ENCODE data around the gene NLRP6.

The NLRP6 gene

GRCh38 chr11:250274-250673 is 27.9 kb upstream of the NLRP6 start:
- peaks cover 81% of the 10 kb centered on the region for H3K36me3 ChIP-seq (replicated peaks)
- H3K9me3 ChIP-seq = no peaks in the 10 kb centered on the region
- DNase-seq (ENCODE audit: low spot score in 2 of 2) = no peak
- in situ Hi-C loops (cut with MboI; ENCODE audit: low sequenced_read_pairs) = loop anchor here (10.0 kb wide), 1 partner anchor 115 kb away; the partner anchor contains the start of gene B4GALNT4
- no peak overlapping the region for H3K4me3 ChIP-seq
- H3K27me3 ChIP-seq (ENCODE audit: low read depth) = no peaks in the 10 kb centered on the region
- H3K4me1 ChIP-seq = 0 out of 2 replicates have a peak, but pooled peaks cover 3% of the 10 kb centered on the region

DNA sequence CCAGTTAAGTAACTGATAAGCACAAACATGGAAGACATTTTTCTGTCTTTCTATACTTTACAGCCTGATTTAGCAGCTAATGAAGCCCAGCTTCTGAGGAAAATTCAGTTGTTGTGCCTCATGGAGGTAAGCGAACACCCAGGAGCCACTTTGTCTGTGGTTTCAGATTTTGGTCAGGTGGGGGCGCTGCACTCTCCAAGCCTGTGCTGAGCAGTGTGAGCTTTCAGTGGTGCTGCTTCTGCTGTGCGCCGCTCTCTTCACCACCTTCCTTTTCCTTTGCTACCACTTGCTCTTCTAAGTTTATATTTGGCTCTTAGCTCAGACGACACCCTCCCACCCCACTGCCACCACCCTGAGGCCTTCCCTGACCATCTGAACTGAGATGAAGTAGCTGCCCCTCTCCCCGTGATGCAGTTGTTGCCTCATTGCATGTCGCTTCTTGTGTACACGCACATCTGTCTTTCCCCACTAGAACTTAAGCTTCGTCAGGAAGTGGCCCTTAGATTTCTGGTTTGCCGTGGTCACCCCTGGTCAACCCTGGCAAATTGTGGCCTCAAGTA is 27.4 kb upstream of the NLRP6 start:
- H3K27me3 ChIP-seq (ENCODE audit: low read depth) = no peaks in the 10 kb centered on the region
- no peak overlapping the region for H3K4me3 ChIP-seq
- no peaks in the 10 kb centered on the region for H3K9me3 ChIP-seq
- H3K36me3 ChIP-seq (replicated peaks) = peaks cover 76% of the 10 kb centered on the region
- H3K4me1 ChIP-seq = peaks cover 8% of the 10 kb centered on the region; the same call in 1 of the 2 replicates
- DNase-seq (ENCODE audit: low spot score in 2 of 2) = peak; percentile 22 to 77
- in situ Hi-C loops (cut with MboI; ENCODE audit: low sequenced_read_pairs) = loop anchor here (10.0 kb wide), 1 partner anchor 114 kb away; the partner anchor contains the start of gene B4GALNT4

- in situ Hi-C loops (cut with MboI; ENCODE audit: low sequenced_read_pairs) = loop anchor here (10.0 kb wide), 1 partner anchor 113 kb away; the partner anchor contains the start of gene B4GALNT4
- DNase-seq (ENCODE audit: low spot score in 2 of 2) = no peak
- Histone ChIP-seq H3K36me3 (replicated peaks) (peaks cover 68% of the 10 kb centered on the region), H3K4me3 (no peak overlapping the region), H3K4me1 (peaks cover 8% of the 10 kb centered on the region; the same call in 1 of the 2 replicates), H3K9me3 (no peaks in the 10 kb centered on the region), H3K27me3 (ENCODE audit: low read depth) (no peaks in the 10 kb centered on the region)
Observed at GRCh38 chr11:251550-251949, 26.7 kb upstream of the NLRP6 start.

DNA sequence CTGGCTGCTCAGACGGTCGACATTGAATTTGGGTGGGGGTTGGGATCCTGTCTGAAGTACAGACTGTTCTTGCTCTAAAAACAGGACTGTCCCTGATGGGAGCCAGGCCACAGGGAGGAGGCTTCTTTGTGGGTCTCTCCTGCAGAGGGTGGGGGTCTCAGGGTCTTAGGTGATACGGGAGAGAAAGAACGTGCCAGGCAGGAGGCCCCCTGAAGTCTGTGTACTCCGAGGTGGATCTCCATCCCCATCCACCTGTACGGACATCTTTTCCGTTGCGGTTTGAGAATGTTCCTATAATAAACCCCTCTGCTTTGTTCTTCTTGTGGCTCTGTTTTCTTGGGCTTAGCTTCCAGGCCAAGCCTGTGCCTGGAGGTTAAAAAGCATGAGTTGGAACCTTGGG is 25.5 kb upstream of the NLRP6 start:
- in situ Hi-C loops (cut with MboI; ENCODE audit: low sequenced_read_pairs) = loop anchor here (10.0 kb wide), 1 partner anchor 112 kb away; the partner anchor contains the start of gene B4GALNT4
- peaks cover 8% of the 10 kb centered on the region; the same call in 1 of the 2 replicates for H3K4me1 ChIP-seq
- DNase-seq (ENCODE audit: low spot score in 2 of 2) = no peak
- no peaks in the 10 kb centered on the region for H3K27me3 ChIP-seq (ENCODE audit: low read depth)
- H3K9me3 ChIP-seq = no peaks in the 10 kb centered on the region
- peaks cover 57% of the 10 kb centered on the region for H3K36me3 ChIP-seq (replicated peaks)
- H3K4me3 ChIP-seq = no peak overlapping the region

- in situ Hi-C loops (cut with MboI; ENCODE audit: low sequenced_read_pairs) = loop anchor here (10.0 kb wide), 1 partner anchor 111 kb away; the partner anchor contains the start of gene B4GALNT4
- no peaks in the 10 kb centered on the region for H3K9me3 ChIP-seq
Observed at GRCh38 chr11:253160-253885, 24.9 kb upstream of the NLRP6 start.

GRCh38 chr11:253886-254270 is 24.3 kb upstream of the NLRP6 start:
- peaks cover 47% of the 10 kb centered on the region for H3K36me3 ChIP-seq (replicated peaks)
- H3K9me3 ChIP-seq = no peaks in the 10 kb centered on the region
- H3K4me3 ChIP-seq = no peak overlapping the region
- H3K4me1 ChIP-seq = peaks cover 8% of the 10 kb centered on the region; the same call in 1 of the 2 replicates
- in situ Hi-C loops (cut with MboI; ENCODE audit: low sequenced_read_pairs) = loop anchor here (10.0 kb wide), 1 partner anchor 111 kb away; the partner anchor contains the start of gene B4GALNT4
- no peaks in the 10 kb centered on the region for H3K27me3 ChIP-seq (ENCODE audit: low read depth)
- DNase-seq (ENCODE audit: low spot score in 2 of 2) = no peak

More at GRCh38 chr11:253160-253885, 24.9 kb upstream of the NLRP6 start:
- Histone ChIP-seq H3K4me1 (peaks cover 8% of the 10 kb centered on the region; the same call in 1 of the 2 replicates), H3K27me3 (ENCODE audit: low read depth) (no peaks in the 10 kb centered on the region), H3K36me3 (replicated peaks) (peaks cover 53% of the 10 kb centered on the region), H3K4me3 (no peak overlapping the region)
- DNase-seq (ENCODE audit: low spot score in 2 of 2) = no peak

GRCh38 chr11:255176-255575 is 23.0 kb upstream of the NLRP6 start:
- Histone ChIP-seq H3K27me3 (ENCODE audit: low read depth) (no peaks in the 10 kb centered on the region), H3K4me3 (no peak overlapping the region), H3K9me3 (no peaks in the 10 kb centered on the region), H3K36me3 (replicated peaks) (peaks cover 38% of the 10 kb centered on the region), H3K4me1 (peaks cover 8% of the 10 kb centered on the region; the same call in 1 of the 2 replicates)
- peak; percentile 28 to 39 for DNase-seq (ENCODE audit: low spot score in 2 of 2)
- in situ Hi-C loops (cut with MboI; ENCODE audit: low sequenced_read_pairs) = loop anchor here (10.0 kb wide), 1 partner anchor 110 kb away; the partner anchor contains the start of gene B4GALNT4

DNA sequence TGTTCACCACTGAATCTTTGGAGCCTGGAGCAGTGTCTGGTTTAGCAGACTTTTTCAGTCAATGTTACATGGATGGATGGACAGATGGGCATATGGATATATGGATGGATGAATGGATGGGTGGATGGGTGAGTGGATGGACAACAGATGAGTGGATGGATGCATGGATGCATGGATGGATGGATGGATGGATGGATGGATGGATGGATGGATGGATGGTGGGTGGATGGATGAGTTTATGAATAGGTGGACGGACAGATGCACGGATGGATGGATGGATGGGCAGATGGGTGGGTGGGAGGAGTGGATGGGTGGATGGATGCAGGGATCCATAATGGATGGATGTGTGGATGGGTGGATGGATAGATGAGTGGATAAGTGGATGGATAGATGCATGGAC is 22.4 kb upstream of the NLRP6 start:
- DNase-seq (ENCODE audit: low spot score in 2 of 2) = no peak
- in situ Hi-C loops (cut with MboI; ENCODE audit: low sequenced_read_pairs) = loop anchor here (10.0 kb wide), 1 partner anchor 109 kb away; the partner anchor contains the start of gene B4GALNT4
- H3K9me3 ChIP-seq = no peaks in the 10 kb centered on the region

GRCh38 chr11:256952-257737 is 21.1 kb upstream of the NLRP6 start:
- in situ Hi-C loops (cut with MboI; ENCODE audit: low sequenced_read_pairs) = loop anchor here (10.0 kb wide), 1 partner anchor 108 kb away; the partner anchor contains the start of gene B4GALNT4
- no peak overlapping the region for H3K4me3 ChIP-seq
- peaks cover 8% of the 10 kb centered on the region; the same call in 1 of the 2 replicates for H3K4me1 ChIP-seq
- H3K27me3 ChIP-seq (ENCODE audit: low read depth) = no peaks in the 10 kb centered on the region
- H3K36me3 ChIP-seq (replicated peaks) = peaks cover 19% of the 10 kb centered on the region
- no peak for DNase-seq (ENCODE audit: low spot score in 2 of 2)
- no peaks in the 10 kb centered on the region for H3K9me3 ChIP-seq

More for the DNA sequence above, 22.4 kb upstream of the NLRP6 start:
- Histone ChIP-seq H3K4me3 (no peak overlapping the region), H3K27me3 (ENCODE audit: low read depth) (no peaks in the 10 kb centered on the region), H3K36me3 (replicated peaks) (peaks cover 32% of the 10 kb centered on the region), H3K4me1 (peaks cover 8% of the 10 kb centered on the region; the same call in 1 of the 2 replicates)

DNA sequence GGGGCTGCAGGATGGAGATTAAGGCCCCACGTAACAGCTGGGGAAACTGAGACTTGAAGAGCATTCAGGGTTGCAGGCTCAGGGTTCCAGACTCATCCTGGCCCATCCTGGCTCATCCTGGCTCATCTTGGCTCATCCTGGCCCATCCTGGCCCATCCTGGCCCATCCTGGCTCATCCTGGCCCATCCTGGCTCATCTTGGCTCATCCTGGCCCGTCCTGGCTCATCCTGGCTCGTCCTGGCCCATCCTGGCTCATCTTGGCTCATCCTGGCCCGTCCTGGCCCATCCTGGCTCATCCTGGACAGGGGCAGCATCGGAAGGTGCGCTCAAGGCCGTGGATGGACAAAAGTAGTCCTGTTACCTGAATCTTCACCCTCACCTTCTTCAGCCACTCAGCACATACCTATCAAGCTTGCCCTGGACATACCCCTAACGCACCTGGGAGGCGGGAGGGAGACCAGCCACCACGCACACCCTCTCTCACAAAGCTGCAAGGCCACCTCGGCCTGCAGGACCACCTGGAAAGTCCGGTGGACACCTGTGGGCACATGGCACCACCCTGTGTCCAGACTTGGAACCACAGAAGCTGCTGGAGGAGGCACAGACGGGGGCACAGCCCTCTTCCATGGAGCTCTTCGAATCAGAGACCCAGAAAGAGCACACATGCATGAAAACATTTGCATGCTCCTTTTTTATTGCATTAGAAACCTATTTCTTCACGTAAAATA is 20.3 kb upstream of the NLRP6 start:
- H3K27me3 ChIP-seq (ENCODE audit: low read depth) = no peaks in the 10 kb centered on the region
- no peak overlapping the region for H3K4me3 ChIP-seq
- H3K4me1 ChIP-seq = peaks cover 8% of the 10 kb centered on the region; the same call in 1 of the 2 replicates
- H3K9me3 ChIP-seq = no peaks in the 10 kb centered on the region
- no peak for DNase-seq (ENCODE audit: low spot score in 2 of 2)
- in situ Hi-C loops (cut with MboI; ENCODE audit: low sequenced_read_pairs) = loop anchor here (10.0 kb wide), 1 partner anchor 107 kb away; the partner anchor contains the start of gene B4GALNT4
- peaks cover 11% of the 10 kb centered on the region for H3K36me3 ChIP-seq (replicated peaks)

DNA sequence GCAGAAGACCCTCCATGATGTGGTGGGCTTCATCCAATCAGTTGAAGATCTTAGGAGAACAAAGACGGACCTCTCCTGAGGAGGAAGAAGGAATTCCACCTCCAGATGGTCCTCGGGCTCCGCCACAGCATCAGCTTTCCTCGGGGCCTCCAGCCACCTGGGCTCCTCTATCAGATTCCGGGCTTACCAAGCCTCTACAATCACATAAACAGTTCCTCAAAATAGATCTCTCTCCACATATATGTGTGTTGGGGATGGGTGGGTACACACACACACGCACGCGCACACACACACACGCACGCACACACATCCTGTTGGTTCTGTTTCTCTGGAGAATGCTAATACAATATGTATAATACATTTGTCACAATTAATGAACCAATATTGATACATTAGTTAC is 18.8 kb upstream of the NLRP6 start:
- Histone ChIP-seq H3K27me3 (ENCODE audit: low read depth) (no peaks in the 10 kb centered on the region), H3K9me3 (no peaks in the 10 kb centered on the region), H3K36me3 (replicated peaks) (no peaks in the 10 kb centered on the region), H3K4me1 (peaks cover 8% of the 10 kb centered on the region; the same call in 1 of the 2 replicates), H3K4me3 (no peak overlapping the region)
- DNase-seq (ENCODE audit: low spot score in 2 of 2) = no peak
- in situ Hi-C loops (cut with MboI; ENCODE audit: low sequenced_read_pairs) = loop anchor here (10.0 kb wide), 1 partner anchor 105 kb away; the partner anchor contains the start of gene B4GALNT4

GRCh38 chr11:261624-262023 is 16.6 kb upstream of the NLRP6 start:
- DNase-seq (ENCODE audit: low spot score in 2 of 2) = no peak
- in situ Hi-C loops (cut with MboI; ENCODE audit: low sequenced_read_pairs) = no loop called here

More at GRCh38 chr11:261624-262023, 16.6 kb upstream of the NLRP6 start:
- no peaks in the 10 kb centered on the region for H3K36me3 ChIP-seq (replicated peaks)
- H3K9me3 ChIP-seq = no peaks in the 10 kb centered on the region
- H3K27me3 ChIP-seq (ENCODE audit: low read depth) = no peaks in the 10 kb centered on the region
- no peaks in the 10 kb centered on the region for H3K4me1 ChIP-seq
- no peak overlapping the region for H3K4me3 ChIP-seq

All from HAP-1 (cell line).